ENCODE measurements around the gene STRIT1. TPM values are rescaled to one million over a fixed set of nuclear protein-coding genes. Genes with fewer than 3 reads are reported as not detected.

STRIT1 gene
- total RNA-seq, 4 donors from 2014 or later = not detected

- intact Hi-C loops (cut with DNase I) = loop anchor here (10.0 kb wide), 2 partner anchors 371 to 561 kb away; no protein-coding TSS in a partner anchor
- Histone ChIP-seq H3K27ac (no peak overlapping the region), H3K27me3 (no peaks in the 10 kb centered on the region), H3K4me1 (no peaks in the 10 kb centered on the region), H3K9me3 (no peaks in the 10 kb centered on the region), H3K4me3 (peak overlapping the region; percentile 2 to 39 (median 14)), H3K36me3 (no peaks in the 10 kb centered on the region)
- 46 to 62% methylated on average over 9 to 10 of the region's 10 CpGs for WGBS, 2 donors
- TF ChIP-seq POLR2A (IDR thresholded peaks at IDR 0.05) (no peak), CTCF (IDR thresholded peaks at IDR 0.05) (peak in 1 of 6 experiments; percentile 13)
- DNase-seq = no peak
These were observed 31.9 kb upstream of the STRIT1 start for GRCh38 chr3:155325263-155325835.

GRCh38 chr3:155323063-155323666 is 29.7 kb upstream of the STRIT1 start:
- no peak for DNase-seq
- Histone ChIP-seq H3K9me3 (no peaks in the 10 kb centered on the region), H3K4me1 (no peaks in the 10 kb centered on the region), H3K27ac (no peak overlapping the region), H3K36me3 (no peaks in the 10 kb centered on the region), H3K4me3 (no peak overlapping the region), H3K27me3 (no peaks in the 10 kb centered on the region)
- TF ChIP-seq POLR2A (IDR thresholded peaks at IDR 0.05) (no peak), CTCF (IDR thresholded peaks at IDR 0.05) (peak in 5 of 6 experiments; percentile 40 to 65 (median 50))
- intact Hi-C loops (cut with DNase I) = loop anchor here (10.0 kb wide), 2 partner anchors 368 to 558 kb away; no protein-coding TSS in a partner anchor
- 11 to 16% methylated on average over 3 of the region's 3 CpGs for WGBS, 2 donors

GRCh38 chr3:155321418-155321817 is 27.9 kb upstream of the STRIT1 start:
- 69 to 83% methylated on average over 2 of the region's 2 CpGs for WGBS, 2 donors
- H3K4me1 ChIP-seq = no peaks in the 10 kb centered on the region
- intact Hi-C loops (cut with DNase I) = loop anchor here (10.0 kb wide), 2 partner anchors 367 to 557 kb away; no protein-coding TSS in a partner anchor

GRCh38 chr3:155320934-155321333 is 27.5 kb upstream of the STRIT1 start:
- no peaks in the 10 kb centered on the region for H3K36me3 ChIP-seq
- no peaks in the 10 kb centered on the region for H3K4me1 ChIP-seq
- no peaks in the 10 kb centered on the region for H3K9me3 ChIP-seq
- H3K27me3 ChIP-seq = no peaks in the 10 kb centered on the region
- intact Hi-C loops (cut with DNase I) = loop anchor here (10.0 kb wide), 2 partner anchors 366 to 556 kb away; no protein-coding TSS in a partner anchor
- DNase-seq = no peak
- no peak overlapping the region for H3K4me3 ChIP-seq
- TF ChIP-seq CTCF (IDR thresholded peaks at IDR 0.05) (no peak), POLR2A (IDR thresholded peaks at IDR 0.05) (no peak)
- no peak overlapping the region for H3K27ac ChIP-seq

More at GRCh38 chr3:155321418-155321817, 27.9 kb upstream of the STRIT1 start:
- H3K36me3 ChIP-seq = no peaks in the 10 kb centered on the region
- H3K27me3 ChIP-seq = no peaks in the 10 kb centered on the region
- DNase-seq = no peak
- H3K27ac ChIP-seq = no peak overlapping the region
- H3K4me3 ChIP-seq = no peak overlapping the region
- TF ChIP-seq POLR2A (IDR thresholded peaks at IDR 0.05) = no peak
- TF ChIP-seq CTCF (IDR thresholded peaks at IDR 0.05) = no peak
- H3K9me3 ChIP-seq = no peaks in the 10 kb centered on the region

GRCh38 chr3:155318740-155319139 is 25.3 kb upstream of the STRIT1 start:
- TF ChIP-seq CTCF (IDR thresholded peaks at IDR 0.05) = no peak
- no peak for TF ChIP-seq POLR2A (IDR thresholded peaks at IDR 0.05)
- Histone ChIP-seq H3K27me3 (no peaks in the 10 kb centered on the region), H3K9me3 (no peaks in the 10 kb centered on the region), H3K4me1 (no peaks in the 10 kb centered on the region), H3K36me3 (no peaks in the 10 kb centered on the region), H3K27ac (no peak overlapping the region), H3K4me3 (no peak overlapping the region)
- 73 to 82% methylated on average over 2 of the region's 2 CpGs for WGBS, 2 donors
- intact Hi-C loops (cut with DNase I) = no loop called here
- no peak for DNase-seq

All from esophagus squamous epithelium (tissue), 5 donors.